ENCODE measurements around the gene GPR146.

Gene GPR146

DNA sequence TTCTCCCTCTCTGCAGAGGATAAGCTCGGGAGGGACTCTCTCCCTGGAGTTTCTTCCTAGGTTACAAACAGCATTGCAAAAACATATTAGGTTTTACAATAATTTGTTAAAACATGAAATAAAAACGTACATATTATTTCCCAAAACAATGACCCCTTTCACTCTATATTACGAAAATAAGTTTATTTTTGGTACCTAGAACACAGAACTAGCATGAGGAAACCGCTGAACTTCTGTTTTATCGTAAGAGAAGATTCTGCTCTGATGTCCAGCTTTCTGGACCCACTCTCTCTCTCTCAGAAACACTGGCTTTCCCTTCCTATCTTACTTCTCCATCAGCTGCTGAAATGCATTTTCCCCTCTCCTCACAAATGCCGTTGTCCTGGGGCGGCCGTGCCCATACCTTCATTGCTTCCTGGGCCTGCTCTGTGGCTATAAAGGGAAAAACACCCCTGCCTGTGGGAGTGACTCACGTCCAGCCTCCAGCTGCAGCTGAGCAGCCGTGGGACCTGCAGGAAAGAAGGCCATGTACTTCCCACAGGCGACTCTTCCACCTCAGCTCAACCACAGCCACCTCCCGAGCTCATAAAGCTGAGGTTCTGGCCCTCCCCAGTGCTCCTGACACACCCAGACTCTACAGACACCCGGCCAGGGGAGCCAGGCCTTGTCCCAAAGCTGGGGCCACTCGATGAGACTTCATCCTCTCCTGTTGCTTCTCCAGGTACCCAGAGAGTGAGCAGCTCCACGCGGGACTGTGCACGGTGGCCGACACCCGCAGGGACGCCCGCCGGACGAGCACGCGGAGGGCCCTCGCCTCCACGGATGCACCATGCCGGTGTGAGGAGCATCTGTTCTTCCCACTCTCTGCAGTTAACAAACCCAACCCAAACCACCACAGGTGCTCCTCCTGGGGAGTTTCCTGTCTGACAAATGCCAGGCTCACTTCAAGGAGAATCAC, 46.6 kb downstream of the GPR146 start:
- peak; percentile 62 for TF ChIP-seq GATA2 (IDR thresholded peaks at IDR 0.05; ENCODE audit: low read depth, low read length)
- TF ChIP-seq GATA3 (IDR thresholded peaks at IDR 0.05; ENCODE audit: low read depth, low read length) = no peak

DNA sequence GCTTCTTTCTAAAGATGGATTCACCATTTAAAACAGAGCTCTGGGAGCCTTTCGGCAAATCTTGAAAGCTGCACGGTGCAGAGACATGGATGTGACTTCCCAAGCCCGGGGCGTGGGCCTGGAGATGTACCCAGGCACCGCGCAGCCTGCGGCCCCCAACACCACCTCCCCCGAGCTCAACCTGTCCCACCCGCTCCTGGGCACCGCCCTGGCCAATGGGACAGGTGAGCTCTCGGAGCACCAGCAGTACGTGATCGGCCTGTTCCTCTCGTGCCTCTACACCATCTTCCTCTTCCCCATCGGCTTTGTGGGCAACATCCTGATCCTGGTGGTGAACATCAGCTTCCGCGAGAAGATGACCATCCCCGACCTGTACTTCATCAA, 47.3 kb downstream of the GPR146 start:
- TF ChIP-seq GATA3 (IDR thresholded peaks at IDR 0.05; ENCODE audit: low read depth, low read length) (no peak), GATA2 (IDR thresholded peaks at IDR 0.05; ENCODE audit: low read depth, low read length) (no peak)

DNA sequence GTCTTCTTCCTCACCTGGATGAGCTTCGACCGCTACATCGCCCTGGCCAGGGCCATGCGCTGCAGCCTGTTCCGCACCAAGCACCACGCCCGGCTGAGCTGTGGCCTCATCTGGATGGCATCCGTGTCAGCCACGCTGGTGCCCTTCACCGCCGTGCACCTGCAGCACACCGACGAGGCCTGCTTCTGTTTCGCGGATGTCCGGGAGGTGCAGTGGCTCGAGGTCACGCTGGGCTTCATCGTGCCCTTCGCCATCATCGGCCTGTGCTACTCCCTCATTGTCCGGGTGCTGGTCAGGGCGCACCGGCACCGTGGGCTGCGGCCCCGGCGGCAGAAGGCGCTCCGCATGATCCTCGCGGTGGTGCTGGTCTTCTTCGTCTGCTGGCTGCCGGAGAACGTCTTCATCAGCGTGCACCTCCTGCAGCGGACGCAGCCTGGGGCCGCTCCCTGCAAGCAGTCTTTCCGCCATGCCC, 47.9 kb downstream of the GPR146 start:
- no peak for TF ChIP-seq GATA2 (IDR thresholded peaks at IDR 0.05; ENCODE audit: low read depth, low read length)
- TF ChIP-seq GATA3 (IDR thresholded peaks at IDR 0.05; ENCODE audit: low read depth, low read length) = no peak

DNA sequence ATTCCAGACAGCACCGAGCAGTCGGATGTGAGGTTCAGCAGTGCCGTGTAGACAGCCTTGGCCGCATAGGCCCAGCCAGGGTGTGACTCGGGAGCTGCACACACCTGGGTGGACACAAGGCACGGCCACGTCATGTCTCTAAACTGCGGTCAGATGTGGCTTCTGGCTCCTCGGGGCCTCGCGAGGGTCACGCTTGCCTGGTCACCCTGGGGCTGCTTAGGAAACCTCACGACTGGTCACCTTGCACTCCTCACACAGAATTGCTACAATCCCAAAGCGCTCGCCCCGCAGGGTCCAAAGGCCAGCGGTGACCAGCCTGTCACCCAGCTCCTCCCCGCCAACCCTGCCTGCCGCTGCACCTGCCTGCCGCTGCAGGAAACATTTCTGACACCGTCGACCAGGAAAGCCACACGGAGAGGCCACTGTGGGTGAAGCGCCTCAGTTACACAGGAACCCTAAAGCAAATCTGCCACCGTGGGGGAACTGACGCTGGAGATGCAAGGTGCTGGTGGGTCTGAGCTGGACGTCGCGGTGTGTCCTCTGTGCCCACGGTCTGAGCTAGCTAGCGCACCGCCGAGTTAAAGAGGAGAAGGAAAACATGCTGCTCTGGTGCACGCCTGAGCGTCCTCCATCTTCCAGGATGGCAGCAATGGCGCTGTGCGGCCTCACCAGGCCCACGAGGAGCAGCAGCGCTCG, 48.6 kb downstream of the GPR146 start:
- no peak for TF ChIP-seq GATA3 (IDR thresholded peaks at IDR 0.05; ENCODE audit: low read depth, low read length)
- TF ChIP-seq GATA2 (IDR thresholded peaks at IDR 0.05; ENCODE audit: low read depth, low read length) = no peak

DNA sequence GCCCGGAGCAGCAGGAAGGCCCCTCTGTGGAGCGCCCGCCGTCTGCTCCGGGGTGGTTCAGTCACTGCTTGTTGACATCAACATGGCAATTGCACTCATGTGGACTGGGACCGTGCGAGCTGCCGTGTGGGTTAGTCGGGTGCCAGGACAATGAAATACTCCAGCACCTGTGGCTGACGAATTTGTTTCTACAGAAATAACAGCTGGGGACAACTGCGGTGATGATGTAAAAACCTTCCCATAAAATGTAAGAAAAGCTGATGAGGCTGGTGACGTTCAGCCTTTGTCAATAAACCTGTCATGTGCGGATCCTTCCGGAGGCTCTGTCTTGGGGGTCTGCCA, 49.1 kb downstream of the GPR146 start:
- TF ChIP-seq GATA3 (IDR thresholded peaks at IDR 0.05; ENCODE audit: low read depth, low read length) (no peak), GATA2 (IDR thresholded peaks at IDR 0.05; ENCODE audit: low read depth, low read length) (no peak)

DNA sequence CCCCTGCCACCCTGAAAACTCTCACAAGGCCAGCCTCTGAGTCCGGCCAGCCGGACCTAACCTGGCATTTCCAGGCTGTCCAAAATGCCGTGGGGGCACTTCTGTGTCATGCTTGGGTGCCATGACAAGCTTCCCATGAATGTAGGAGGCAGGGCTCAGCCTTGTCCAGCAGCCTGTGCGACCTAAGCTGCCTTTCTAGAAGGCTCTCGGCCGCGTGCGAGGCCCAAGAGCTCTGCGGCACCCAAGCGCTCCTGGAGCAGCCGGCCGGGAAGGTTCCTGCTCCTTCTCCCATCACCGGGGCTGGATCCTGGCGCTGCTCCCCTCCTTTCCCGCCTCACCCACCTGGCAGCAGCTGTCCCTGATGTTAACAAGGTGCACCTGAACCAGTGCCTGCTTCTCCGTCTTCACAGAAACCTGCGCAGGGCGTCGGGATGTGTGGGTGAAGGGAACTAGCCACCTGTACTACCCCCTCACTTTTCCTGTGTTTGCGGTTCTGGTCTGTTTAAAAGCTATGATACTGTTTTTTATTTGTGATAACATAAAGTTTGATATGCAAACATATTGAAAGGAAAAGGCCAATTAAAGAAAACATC, 49.7 kb downstream of the GPR146 start:
- TF ChIP-seq GATA3 (IDR thresholded peaks at IDR 0.05; ENCODE audit: low read depth, low read length) (no peak), GATA2 (IDR thresholded peaks at IDR 0.05; ENCODE audit: low read depth, low read length) (no peak)

DNA sequence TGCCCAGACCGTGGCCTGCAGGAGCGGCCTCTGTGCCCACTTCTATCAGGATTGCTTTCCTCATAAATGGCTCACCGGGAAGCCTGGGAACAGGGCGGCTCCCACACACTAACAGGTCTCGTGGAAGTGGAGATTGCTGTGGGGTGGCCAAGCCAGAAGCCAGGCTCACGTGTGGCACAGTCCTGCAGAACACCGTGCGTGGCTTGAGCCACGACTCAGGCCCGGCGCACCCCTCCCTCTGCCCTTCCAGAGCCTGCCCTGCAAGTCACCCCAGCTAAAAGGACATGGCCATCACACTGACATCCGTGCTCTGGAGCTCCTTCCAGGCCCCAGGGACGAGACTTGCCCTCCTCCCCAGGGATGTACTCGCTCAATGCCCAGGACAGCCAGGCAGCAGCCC, 50.5 kb downstream of the GPR146 start:
- TF ChIP-seq GATA3 (IDR thresholded peaks at IDR 0.05; ENCODE audit: low read depth, low read length) = no peak
- no peak for TF ChIP-seq GATA2 (IDR thresholded peaks at IDR 0.05; ENCODE audit: low read depth, low read length)

DNA sequence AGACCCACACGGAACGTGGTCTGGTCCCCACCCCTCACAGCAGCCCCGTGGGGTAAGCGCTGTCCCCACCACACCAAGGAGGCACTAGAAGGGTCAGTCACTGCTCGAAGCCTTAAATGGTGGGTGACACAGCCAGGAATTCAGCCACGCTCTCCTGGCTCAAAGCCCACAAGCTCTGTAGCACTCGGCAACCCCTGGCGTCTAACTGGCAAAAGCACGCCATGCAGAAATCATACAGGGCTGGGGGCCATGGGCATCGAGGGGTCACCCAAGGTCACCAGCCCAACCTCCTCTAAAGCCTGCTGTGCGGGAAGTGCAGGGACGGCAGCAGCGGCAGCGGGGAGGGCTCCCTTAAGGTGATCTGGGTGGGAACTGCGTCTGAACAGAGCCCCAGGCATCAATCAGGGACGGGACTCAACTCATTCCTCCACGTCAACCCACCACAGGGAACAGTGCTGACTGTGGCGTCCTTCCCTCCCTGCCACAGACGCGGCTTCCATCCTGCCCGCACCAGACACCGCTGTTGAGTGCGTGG, 51.3 kb downstream of the GPR146 start:
- TF ChIP-seq GATA2 (IDR thresholded peaks at IDR 0.05; ENCODE audit: low read depth, low read length) (no peak), GATA3 (IDR thresholded peaks at IDR 0.05; ENCODE audit: low read depth, low read length) (no peak)

DNA sequence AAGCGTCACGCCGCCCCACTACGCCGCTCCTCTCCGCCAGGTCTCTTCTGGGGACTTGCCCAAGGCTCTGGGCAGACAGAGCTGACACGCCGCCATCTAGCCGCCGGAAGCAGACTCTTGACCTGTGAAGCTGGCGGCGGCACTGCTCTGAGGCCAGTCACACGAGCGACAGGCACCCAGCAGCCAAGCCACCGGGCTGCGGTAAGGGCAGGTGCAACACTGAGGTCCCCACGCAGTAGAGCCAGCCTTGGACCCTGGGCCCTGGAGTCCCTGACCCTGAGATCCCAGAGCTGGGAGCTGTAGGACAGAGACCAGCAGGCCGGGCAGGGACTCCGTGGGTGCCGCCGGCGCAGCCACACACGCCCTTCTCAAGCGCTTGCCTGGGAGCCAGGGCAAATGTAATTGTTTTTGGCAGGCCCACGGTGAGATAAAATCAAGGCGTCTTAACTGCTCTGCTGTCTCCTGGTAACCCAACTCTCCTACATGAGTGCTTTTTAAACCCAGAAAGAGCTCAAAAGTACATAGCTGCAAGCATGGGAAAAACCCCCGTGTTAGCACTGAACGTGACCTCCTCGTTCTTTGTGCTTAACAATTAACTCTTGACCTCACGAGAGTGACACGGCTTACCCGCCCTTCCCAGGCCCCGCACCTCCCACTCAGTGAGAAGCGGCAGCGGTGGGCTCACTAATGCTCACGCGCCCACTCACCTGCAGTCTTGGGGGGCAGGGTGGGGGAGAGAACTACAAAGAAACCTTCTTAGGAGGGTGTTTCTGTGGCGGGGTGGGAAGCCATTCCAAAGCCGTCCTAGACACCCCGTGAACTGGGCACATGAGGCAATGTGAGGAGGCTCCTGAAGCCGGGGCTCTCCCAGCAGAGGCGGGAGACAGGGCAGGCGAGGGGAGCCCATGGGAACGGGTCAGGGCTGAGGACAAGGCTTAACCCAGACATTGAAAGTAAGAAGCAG, 52.1 kb downstream of the GPR146 start:
- TF ChIP-seq GATA2 (IDR thresholded peaks at IDR 0.05; ENCODE audit: low read depth, low read length) = peak; percentile 88
- no peak for TF ChIP-seq GATA3 (IDR thresholded peaks at IDR 0.05; ENCODE audit: low read depth, low read length)

DNA sequence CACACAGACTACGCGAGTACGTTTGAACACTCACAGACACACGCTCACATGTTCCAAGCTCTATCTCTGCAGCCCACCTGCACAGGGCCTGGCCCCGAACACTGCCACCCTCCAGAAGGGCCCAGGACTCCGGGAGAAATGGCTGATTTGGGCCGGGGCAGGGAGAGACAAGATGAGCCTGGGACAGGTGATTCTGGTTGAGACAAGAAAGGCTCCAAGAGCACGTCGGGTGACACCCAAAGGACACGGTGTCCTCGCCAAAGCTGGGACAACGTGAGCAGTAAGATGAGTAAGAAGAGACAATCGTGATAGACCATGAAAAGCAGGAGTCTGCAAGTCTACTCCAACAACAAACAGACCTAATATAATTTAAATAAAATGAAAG, 52.8 kb downstream of the GPR146 start:
- no peak for TF ChIP-seq GATA3 (IDR thresholded peaks at IDR 0.05; ENCODE audit: low read depth, low read length)
- TF ChIP-seq GATA2 (IDR thresholded peaks at IDR 0.05; ENCODE audit: low read depth, low read length) = no peak

DNA sequence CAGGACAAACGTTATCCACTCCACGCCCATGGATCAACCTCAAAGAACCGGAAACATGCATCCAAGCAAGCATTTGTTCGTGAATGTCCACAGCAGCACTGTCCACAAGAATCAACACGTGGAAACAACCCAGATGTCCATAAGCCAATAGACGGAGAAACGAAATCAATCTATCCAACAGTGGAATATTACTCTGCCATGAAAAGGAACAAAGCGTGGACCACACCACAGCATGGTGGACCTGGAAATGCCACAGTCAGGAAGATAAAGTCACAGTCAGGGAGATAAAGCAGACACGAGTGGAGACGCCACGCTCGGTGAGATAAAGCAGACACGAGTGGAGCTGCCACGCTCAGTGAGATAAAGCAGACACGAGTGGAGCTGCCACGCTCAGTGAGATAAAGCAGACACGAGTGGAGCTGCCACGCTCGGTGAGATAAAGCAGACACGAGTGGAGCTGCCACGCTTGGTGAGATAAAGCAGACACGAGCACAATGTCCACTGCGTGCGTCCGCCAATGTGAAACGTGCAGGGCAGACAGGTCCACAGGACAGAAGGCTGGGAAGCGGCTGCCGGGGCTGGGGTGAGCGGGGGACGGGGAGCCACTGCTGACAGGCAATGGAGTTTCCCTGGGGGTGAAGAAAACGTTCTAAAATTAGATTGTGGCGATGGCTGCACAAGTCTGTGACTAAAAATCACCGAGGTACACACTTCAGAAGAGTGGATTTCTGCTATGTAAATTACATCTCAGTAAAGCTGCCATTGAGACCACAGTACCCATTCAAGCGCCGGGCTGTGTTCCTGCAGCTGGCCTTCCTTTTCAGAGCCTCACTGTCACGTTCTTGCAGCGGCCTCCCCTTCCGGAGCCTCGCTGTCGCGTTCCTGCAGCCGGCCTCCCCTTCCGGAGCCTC, 54.2 kb downstream of the GPR146 start:
- TF ChIP-seq GATA2 (IDR thresholded peaks at IDR 0.05; ENCODE audit: low read depth, low read length) (no peak), GATA3 (IDR thresholded peaks at IDR 0.05; ENCODE audit: low read depth, low read length) (no peak)

DNA sequence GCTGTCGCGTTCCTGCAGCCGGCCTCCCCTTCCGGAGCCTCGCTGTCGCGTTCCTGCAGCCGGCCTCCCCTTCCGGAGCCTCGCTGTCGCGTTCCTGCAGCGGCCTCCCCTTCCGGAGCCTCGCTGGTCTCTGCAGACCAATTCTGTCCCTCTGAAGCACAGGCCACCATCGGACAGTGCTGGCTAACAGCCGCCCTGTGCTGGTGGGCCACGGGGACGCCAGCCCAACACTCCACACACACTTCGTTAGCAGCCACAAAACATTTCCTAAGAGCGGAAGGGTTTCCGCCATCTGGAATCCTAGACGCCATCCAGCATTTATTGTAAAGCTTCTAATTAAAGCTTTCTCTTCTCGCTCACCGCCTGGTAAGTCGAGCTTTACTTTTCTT, 54.8 kb downstream of the GPR146 start:
- TF ChIP-seq GATA3 (IDR thresholded peaks at IDR 0.05; ENCODE audit: low read depth, low read length) (no peak), GATA2 (IDR thresholded peaks at IDR 0.05; ENCODE audit: low read depth, low read length) (no peak)

Data from SH-SY5Y (cell line).